Kidney epithelial cell (primary cell): ENCODE measurements around the gene CRTAC1. TPM values are rescaled to one million over a fixed set of nuclear protein-coding genes. Genes with fewer than 3 reads are reported as not detected.

Experiments
- DNase-seq: peaks from one replicate; pipeline ENCODE4 v3.0.0-alpha.2; 2010; ENCODE audit warnings: low read depth
- H3K27me3 ChIP-seq: 2 replicates; pipeline ENCODE4 v1.6.0; 2011; ENCODE audit warnings: low read length; ENCODE audit not compliant: control insufficient read depth, insufficient read depth
- H3K36me3 ChIP-seq: 2 replicates; pipeline ENCODE4 v1.5.1; 2011; ENCODE audit warnings: low read length; ENCODE audit not compliant: control insufficient read depth, insufficient read depth
- H3K4me3 ChIP-seq: 2 replicates; pipeline ENCODE4 v1.5.1; 2011; ENCODE audit warnings: low read depth, mild to moderate bottlenecking, control low read depth, low read length
- CTCF ChIP-seq: IDR thresholded peaks from 2 replicates; pipeline ENCODE4 v1.5.1; 2011; ENCODE audit warnings: mild to moderate bottlenecking, moderate library complexity, low read length, control low read depth, inconsistent platforms; ENCODE audit not compliant: insufficient read depth, poor library complexity, severe bottlenecking
- total RNA-seq: library from RNA; depleted of rRNA; stranded (reverse); fragments of >200 nt; gene quantifications from 2 replicates; pipeline ENCODE4 v1.2.3, GENCODE V29; 2015

CRTAC1 gene
- total RNA-seq, 1 donor from 2014 or later: 3.2 TPM

DNA sequence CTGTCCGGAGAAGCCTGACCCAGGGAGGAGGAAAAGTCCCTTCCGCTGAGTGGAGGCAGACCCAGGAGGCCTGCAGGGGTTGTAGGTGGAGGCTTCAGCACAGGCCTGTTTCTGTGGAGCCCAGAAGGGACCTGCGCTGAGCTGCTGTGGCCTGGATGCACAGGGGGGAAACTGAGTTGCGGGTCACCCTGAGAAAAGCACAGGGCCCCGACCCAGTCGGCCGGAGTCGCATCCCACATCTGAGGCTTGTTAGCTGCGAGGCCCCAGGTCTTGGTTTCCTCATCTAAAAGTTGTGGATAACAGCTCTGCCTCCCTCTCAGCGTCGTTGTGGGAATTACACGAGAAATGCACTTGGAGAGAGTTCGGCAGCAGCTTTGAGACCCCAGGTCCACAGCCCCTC lies 104.4 kb downstream of the CRTAC1 start:
- Histone ChIP-seq H3K36me3 (no peaks in the 10 kb centered on the region), H3K27me3 (peaks cover 27% of the 10 kb centered on the region), H3K4me3 (no peak overlapping the region)
- TF ChIP-seq CTCF: no peak
- no peak for DNase-seq

GRCh38 chr10:97925308-97925938 lies 105.0 kb downstream of the CRTAC1 start:
- Histone ChIP-seq H3K36me3 (no peaks in the 10 kb centered on the region), H3K27me3 (peaks cover 28% of the 10 kb centered on the region), H3K4me3 (no peak overlapping the region)
- no peak for DNase-seq
- no peak for TF ChIP-seq CTCF

GRCh38 chr10:97924678-97925077 lies 105.7 kb downstream of the CRTAC1 start:
- Histone ChIP-seq H3K4me3 (no peak overlapping the region), H3K36me3 (no peaks in the 10 kb centered on the region), H3K27me3 (peaks cover 24% of the 10 kb centered on the region)
- DNase-seq: no peak
- no peak for TF ChIP-seq CTCF

GRCh38 chr10:97923476-97923875 lies 106.9 kb downstream of the CRTAC1 start:
- Histone ChIP-seq H3K27me3 (peaks cover 21% of the 10 kb centered on the region), H3K36me3 (no peaks in the 10 kb centered on the region), H3K4me3 (no peak overlapping the region)
- TF ChIP-seq CTCF: no peak
- DNase-seq: no peak

DNA sequence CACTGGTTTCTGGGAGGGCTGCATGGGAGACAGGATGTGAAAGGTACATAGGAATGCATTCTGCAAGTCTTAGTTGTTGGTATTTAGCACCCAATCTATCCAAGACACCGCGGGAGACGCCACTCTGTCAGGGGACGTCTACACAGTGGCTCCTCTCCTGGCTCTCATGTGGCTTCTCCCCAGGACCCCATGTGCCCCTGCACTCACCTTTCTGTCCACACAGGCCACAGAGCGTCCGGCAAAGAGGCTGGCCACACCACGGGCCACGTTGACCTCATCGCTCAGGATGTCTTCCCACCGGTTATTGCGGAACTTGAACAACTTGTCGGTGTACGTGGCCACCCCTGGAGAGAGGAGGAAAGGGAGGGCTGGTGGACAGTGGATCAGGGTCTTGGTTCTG lies 107.4 kb downstream of the CRTAC1 start:
- no peak for TF ChIP-seq CTCF
- DNase-seq: no peak
- Histone ChIP-seq H3K36me3 (no peaks in the 10 kb centered on the region), H3K27me3 (peaks cover 18% of the 10 kb centered on the region), H3K4me3 (no peak overlapping the region)

DNA sequence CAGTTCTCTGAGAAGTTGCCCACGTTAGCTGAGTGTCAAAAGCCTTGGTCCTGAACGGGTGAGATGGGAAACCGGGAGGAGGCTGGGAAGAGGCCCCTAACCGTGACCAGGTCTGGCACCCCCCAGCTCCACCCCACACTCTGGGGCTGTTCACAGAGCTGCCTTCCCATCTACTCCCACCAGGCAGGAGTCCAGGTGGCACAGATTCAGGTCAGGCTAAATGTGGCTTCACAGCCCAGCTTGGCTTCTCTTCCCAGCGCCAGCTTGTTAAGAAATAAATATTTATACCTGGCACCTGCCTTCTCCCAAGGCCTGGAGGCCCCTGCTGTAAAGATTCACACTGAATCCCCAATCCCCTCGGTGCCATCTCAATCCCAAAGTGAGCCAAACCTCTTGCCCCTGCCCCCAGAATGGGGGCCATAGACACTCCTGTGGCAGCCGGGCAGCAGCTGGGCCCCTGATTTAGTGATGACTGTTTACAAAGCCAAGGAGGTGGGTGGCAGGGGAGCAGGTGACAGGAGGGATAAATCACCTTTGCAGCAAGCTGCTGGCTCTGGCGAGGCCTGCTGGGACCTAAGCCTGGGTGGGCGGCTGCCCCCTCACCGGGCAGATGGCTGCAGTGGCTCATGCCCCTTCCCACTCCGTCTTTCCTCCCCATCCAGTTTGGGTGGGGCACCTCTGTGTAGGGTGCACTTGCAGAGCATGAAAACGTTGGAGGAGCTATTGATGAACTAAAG lies 108.2 kb downstream of the CRTAC1 start:
- Histone ChIP-seq H3K36me3 (no peaks in the 10 kb centered on the region), H3K27me3 (peaks cover 18% of the 10 kb centered on the region), H3K4me3 (no peak overlapping the region)
- no peak for DNase-seq
- no peak for TF ChIP-seq CTCF
